ENCODE measurements around the gene SLC1A6.
"Not testable (repeated sequence)": the region's sequence is repeated elsewhere in the genome, so short reads cannot be mapped to it uniquely, and the experiment has no call there.

The SLC1A6 gene

DNA sequence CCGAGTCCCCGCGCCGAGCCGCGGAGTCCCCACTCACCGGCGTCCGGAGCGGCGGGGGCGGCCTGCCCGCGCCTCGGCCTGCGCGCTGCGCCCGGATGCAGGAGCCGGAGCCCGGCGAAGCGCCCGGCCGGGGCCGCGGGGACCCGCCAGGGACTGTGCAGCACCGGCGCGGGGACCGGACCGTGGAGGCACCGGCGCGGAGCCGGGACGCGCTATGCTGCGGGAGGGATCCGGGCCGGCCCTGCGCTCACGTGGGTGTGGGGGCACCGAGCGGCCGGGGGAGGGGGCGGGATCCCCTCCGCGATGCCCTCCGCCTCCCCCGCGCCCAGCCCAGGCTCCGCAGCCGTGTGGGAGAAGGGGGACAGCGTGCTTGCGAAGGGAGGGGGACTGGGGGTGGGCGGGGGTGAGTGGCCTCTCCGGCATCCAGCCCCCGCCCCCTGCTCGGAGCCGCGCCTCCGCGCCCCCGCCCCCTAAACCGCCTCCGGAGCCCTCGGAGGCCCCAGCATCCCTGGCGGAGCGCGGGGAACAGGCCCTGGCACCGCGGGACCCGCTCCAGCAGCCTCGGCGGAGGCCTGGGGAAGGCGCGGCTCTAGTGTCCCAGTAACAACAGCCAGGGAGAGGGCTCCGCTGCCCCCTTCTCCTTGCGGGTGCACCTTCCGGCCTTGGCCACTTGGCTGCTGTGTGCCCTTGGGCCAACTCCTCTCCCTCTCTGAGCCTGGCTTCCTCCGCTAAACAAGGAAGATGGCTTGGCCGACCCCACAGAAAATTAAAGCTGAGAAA is at the start of gene SLC1A6:
SLC1A6 (minus strand) TSS at position 389 of the 780 bp plus-strand sequence. CDS start 6,954 bp downstream, outside the sequence.
- no peak for DNase-seq (ENCODE audit: low read depth)
- no peak within 1 kb of the TSS for H3K4me3 ChIP-seq (ENCODE audit: low read depth, low read length)

DNA sequence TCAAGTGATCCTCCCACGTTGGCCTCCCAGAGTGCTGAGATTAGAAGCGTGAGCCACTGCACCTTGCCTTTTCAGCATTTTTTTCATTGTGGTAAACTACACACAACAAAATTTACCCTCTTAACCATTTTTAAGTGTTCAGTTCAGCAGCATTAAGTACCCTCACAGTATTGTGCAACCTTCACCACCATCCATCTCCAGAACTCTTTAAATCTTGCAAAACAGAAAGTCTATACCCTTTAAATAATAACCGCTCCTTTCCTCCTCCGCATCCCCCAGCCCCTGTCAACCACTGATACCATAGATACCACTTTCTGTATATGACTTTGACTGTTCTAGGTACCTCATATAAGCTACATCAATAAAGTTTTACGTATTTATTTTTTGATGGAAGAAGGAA is 48.8 kb upstream of the SLC1A6 start:
- H3K4me3 ChIP-seq (ENCODE audit: low read depth, low read length): no peak overlapping the region
- no peak for DNase-seq (ENCODE audit: low read depth)

DNA sequence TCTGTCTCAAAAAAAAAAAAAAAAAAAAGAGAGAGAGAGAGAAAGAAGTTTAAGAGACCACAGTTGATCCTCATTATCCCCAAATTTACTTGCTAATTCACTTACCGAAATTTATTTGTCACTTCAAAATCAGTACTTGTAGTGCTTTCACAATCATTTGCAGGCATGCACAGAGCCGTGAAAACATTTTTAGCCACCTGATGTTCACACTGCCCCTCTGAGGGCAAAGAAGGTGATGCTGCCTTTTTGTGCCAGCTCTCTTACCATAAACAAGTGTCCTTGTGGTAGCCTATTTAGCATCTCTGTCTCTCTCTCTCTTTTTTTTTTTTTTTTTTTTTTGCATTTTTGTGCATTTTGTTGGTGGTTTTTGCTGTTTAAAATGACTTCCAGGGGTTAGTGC is 45.6 kb upstream of the SLC1A6 start:
- no peak overlapping the region for H3K4me3 ChIP-seq (ENCODE audit: low read depth, low read length)
- DNase-seq (ENCODE audit: low read depth): no peak

DNA sequence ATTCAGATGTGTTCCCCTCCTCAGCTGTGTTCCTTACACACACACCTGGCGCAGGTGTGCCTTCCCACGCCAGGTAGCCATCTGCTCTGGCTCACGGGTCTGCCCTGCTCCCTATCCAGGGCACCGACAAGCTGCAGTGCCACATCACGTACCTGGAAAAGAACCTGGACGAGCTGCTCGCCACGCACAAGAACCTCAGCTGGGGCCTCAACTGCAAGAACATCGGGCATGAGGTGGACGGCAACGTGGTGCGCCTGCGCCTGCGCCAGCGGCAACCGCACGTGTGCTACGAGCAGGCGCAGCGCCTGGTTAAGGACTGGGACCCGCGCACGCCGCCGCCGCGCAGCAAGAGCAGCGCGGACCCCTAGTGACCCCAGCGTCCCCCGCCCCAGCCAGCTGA is 43.1 kb upstream of the SLC1A6 start:
- no peak for DNase-seq (ENCODE audit: low read depth)
- H3K4me3 ChIP-seq (ENCODE audit: low read depth, low read length): no peak overlapping the region

DNA sequence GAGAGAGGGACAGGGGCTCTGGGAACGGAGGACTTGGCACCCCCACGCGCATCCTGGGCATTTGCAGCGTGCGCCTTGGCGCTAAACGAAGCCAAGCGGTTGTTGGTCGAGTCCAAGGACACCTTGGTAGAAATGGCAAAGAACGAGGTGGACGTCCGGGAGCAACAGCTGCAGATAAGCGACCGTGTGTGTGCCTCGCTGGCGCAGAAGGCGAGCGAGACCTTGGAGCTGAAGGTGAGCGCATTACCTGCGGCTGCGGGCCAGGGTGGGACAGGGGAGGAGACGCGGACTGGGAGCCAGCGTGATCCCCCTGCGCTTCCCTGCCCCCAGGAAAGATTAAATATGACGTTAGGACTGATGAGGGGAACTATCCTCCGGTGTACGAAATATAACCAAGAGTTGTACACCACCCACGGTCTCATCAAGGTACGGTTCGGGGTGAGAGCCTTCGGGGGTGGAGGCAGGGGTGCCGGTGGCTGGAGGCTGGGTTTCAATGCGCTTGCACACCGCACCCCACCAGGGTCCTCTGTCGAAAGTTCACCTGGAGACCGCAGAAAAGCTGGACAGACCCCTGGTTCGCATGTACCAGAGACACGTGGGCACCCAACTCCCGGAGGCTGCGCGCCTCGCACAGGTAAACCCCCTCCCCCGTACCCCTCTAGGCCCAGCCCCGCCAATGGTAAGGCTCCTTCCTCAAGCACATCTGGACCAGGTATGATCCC is 41.8 kb upstream of the SLC1A6 start:
- DNase-seq (ENCODE audit: low read depth): no peak
- no peak overlapping the region for H3K4me3 ChIP-seq (ENCODE audit: low read depth, low read length)

DNA sequence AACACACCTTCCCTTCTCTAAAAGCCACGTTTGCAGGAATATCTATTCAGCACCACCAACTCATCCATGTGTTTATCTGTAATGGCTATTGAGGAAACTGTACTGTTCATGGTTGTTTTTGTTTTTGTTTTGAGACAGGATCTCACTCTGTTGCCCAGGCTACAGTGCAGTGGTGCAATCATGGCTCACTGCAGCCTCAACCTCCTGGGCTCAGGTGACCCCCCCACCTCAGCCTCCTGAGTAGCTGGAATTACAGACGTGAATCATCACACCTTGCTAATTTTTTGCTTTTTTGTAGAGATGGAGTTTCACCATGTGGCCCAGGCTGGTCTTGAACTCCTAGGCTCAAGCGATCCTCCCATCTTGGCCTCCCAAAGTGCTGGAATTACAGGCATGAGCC is 39.2 kb upstream of the SLC1A6 start:
- DNase-seq (ENCODE audit: low read depth); H3K4me3 ChIP-seq (ENCODE audit: low read depth, low read length): not testable (repeated sequence)

DNA sequence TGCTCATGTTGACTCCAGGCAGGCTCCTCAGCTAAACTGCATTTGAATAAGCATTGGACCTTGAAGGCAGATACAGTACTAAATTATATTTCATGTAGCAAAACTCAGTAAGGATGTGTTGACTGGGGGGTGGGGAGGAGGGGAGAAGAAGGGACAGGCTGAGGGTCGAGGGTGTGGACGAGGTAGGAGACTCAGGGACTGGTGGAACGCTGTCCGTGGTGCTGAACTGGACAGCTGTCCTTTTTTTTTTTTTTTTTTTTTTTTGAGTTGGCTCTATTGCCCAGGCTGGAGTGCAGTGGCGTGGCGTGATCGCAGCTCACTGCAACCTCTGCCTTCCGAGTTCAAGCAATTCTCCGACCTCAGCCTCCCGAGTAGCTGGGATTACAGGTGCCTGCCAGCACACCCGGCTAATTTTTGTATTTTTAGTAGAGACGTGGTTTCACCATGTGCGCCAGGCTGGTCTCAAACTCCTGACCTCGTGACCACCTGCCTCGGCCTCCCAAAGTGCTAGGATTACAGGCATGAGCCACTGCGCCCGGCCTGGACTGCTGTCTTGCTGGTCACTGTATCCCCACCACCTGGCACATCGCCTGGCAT is 36.4 kb upstream of the SLC1A6 start:
- H3K4me3 ChIP-seq (ENCODE audit: low read depth, low read length): no peak overlapping the region
- no peak for DNase-seq (ENCODE audit: low read depth)

DNA sequence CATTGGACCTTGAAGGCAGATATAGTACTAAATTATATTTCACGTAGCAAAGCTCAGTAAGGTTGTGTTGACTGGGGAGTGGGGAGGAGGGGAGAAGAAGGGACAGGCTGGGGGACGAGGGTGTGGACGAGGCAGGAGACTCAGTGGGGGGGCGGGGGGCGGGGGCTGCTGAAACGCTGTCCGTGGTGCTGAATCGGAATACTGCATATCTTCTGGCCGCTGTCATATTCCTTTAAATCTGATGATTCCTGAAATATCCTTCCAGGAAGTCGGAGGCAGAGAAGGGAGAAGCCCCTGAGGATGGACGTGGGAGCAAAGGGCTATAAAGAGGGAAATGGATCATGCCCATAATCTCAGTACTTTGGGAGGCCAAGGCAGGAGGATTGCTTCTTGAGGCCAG is 34.9 kb upstream of the SLC1A6 start:
- no peak overlapping the region for H3K4me3 ChIP-seq (ENCODE audit: low read depth, low read length)
- no peak for DNase-seq (ENCODE audit: low read depth)

DNA sequence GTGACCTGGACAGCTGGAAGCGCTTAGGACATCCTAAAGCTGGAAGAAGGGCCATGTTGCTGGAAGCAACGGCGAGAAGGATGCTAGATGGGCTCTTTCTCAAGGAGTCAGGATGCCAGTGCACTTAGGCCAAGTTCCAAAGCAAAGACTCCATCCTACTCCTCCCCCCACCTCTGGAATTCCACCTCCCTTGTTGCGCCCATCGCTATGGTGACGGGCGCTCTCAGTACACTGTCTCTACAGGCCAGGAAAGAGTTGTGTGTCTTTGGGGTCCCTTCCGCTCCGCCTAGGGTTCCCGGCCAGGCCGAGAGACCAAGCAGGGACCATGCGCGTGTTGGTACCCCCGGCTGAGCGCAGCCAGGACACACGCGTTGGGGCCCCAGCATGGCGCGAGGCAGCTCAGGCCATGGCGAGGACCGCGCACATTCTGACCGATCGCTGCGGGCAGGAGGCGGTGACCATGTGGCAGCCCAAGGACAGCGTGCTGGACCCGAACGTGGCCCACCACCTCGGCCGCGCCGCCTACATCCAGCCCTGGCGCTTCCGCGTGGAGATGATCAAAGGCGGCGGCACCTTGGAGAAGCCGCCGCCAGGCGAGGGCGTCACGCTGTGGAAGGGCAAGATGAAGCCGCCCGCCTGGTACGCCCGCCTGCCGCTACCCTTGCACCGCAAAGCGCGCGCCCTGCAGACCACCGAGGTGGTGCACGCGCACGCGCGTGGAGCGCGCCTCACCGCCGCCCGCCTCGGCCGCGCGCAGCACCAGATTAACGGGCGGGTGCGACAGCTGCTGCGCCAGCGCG is 31.0 kb upstream of the SLC1A6 start:
- no peak for DNase-seq (ENCODE audit: low read depth)
- no peak overlapping the region for H3K4me3 ChIP-seq (ENCODE audit: low read depth, low read length)

DNA sequence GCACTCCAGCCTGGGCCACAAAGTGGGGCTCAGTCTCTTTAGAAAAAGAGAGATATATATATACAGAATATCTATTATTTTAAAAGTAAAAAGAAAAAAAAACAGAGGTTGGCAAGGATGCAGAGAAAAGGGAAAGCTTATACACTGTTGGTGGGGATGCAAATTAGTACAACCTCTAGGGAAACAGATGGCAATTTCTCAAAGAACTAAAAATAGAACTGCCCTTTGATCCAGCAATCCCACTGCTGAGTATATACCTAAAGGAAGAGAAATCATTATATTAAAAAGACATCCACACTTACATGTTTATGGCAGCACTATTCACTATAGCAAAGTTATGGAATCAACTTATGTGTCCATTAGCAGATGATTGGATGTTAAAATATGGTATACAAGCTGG is 28.6 kb upstream of the SLC1A6 start:
- no peak for DNase-seq (ENCODE audit: low read depth)
- H3K4me3 ChIP-seq (ENCODE audit: low read depth, low read length): no peak overlapping the region

DNA sequence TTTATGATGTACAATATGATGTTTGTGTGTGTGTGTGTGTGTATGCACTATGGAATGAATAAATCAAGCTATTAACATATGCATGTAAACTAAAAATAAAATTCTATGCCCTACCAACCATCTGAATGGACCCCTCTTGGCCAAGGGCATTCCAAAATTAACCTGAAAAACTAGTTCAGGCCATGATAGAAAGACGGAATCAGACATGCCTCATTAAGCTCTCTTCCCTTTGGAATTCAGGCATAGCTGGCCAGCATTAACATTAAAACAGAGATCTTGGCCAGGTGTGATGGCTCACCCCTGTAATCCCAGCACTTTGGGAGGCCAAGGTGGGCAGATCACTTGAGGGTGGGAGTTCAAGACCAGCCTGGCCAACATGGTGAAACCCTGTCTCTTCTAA is 18.3 kb upstream of the SLC1A6 start:
- DNase-seq (ENCODE audit: low read depth): no peak
- H3K4me3 ChIP-seq (ENCODE audit: low read depth, low read length): no peak overlapping the region

DNA sequence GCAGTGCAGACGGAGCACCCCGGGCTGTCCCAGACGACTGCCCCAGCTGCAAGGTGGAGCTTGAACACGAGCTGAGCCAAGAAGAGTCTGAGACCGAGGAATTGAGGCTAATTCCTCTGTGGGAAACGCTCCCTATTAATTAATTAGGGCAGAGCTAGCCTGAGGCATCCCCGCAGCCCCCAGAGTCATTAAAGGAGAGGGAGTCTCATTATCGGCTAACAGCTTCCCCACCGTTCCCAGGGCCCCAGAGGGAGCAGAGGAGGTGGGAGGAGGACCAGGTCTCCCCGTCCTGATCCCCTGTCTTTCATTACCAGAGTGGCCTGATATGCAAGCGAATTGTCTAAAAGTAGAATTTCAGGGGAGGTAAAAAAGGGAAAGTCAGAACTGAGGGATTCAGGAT is 13.1 kb upstream of the SLC1A6 start:
- no peak for DNase-seq (ENCODE audit: low read depth)
- H3K4me3 ChIP-seq (ENCODE audit: low read depth, low read length): no peak overlapping the region

DNA sequence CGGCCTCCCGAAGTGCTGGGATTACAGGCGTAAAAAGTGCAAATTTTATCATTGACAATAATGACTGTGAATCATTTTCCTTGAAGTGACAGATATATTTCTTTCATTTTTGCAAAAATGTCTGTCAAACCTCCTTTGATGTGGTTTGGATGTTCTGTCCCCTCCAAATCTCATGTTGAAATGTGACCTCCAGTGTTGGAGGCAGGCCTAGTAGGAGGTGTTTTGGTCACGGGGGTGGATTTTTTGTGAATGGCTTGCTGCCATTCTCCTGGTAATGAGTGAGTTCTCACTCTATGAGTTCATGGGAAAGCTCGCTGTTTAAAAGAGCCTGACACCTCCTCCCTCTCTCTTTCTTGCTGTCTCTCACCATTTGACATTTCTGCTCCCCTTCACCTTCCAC is 5.5 kb upstream of the SLC1A6 start:
- DNase-seq (ENCODE audit: low read depth): no peak
- no peak overlapping the region for H3K4me3 ChIP-seq (ENCODE audit: low read depth, low read length)

DNA sequence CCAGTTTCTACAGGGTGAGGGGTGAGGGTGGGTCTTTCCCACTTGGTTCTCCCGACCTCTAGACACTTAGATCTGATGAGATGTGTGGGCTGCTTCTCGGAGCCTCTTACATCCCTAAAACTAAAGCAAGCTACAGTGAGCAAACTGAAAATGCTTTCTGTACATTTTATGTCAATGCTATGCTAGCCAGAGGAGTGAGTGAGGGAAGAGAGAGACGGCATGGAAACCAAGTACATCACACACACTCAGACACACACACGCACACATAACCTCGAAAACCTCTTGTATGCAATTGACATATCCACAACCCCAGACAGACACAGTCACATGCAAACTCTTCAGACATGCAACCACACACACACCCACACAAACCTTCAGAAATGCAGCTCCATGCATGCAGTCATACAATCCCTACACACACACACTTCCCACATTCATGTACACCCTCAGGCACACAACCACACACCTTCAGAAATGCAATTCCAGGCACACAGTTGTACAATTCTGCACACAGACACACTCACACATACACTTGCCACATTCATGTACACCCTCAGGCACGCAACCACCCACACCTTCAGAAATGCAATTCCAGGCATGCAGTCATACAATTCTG is 1.4 kb downstream of the SLC1A6 start:
- DNase-seq (ENCODE audit: low read depth): no peak
- H3K4me3 ChIP-seq (ENCODE audit: low read depth, low read length): no peak overlapping the region

DNA sequence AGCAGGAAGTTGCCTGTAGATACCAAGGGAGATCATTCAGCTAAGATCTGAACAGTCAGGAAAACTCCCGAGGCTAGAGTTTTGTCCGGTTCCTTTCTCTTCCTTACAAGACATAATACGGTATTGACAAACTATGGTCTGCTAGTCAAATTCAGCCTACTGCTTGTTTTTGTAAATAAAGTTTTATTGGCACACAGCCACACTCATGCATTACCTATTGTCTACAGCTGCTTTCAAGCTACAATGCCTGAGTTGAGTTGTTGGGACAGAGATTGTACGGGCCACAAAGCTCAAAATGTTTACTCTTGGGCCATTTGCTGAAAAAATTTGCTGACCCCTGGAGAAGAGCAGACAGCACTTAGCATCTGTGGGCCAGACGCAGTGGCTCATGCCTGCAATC is 2.5 kb downstream of the SLC1A6 start:
- H3K4me3 ChIP-seq (ENCODE audit: low read depth, low read length): no peak overlapping the region
- DNase-seq (ENCODE audit: low read depth): no peak

DNA sequence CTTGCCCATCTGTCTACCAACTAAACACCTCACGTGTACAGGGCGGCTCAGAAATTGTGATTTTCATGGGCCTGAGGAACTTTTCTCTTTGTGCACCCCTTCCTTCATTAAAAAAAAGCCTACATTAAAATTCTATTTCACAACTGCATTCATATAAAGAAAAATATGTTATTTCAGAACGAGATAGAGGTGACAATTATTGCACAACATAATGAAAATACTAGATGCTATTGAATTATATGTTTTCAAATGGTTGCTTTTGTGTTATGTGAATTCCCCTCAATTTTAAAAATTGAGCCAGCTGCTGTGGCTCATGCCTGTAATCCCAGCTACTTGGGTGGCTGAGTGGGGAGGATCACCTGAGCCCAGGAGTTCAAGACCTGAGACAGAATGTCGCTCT is 5.2 kb downstream of the SLC1A6 start:
- no peak for DNase-seq (ENCODE audit: low read depth)
- no peak overlapping the region for H3K4me3 ChIP-seq (ENCODE audit: low read depth, low read length)

DNA sequence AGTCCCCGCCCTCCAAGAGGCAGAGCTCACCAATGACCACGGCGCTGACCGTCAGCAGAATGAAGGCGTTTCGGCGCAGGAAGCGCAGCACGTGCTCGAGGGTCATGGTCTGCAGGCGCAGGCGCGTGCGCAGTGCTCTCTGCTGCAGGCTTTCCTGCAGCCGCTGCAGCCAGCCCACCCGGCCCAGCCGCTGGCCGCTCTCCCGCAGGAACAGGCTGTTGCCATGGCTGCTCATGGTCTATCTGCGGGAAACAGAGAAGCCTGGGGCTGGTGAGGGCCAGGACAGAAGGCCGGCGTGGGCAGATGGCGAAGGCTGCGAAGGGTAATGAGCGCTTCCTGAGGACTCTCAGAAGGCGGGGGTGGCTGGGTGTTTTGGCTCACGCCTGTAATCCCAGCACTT is 7.0 kb downstream of the SLC1A6 start:
- no peak overlapping the region for H3K4me3 ChIP-seq (ENCODE audit: low read depth, low read length)
- no peak for DNase-seq (ENCODE audit: low read depth)

DNA sequence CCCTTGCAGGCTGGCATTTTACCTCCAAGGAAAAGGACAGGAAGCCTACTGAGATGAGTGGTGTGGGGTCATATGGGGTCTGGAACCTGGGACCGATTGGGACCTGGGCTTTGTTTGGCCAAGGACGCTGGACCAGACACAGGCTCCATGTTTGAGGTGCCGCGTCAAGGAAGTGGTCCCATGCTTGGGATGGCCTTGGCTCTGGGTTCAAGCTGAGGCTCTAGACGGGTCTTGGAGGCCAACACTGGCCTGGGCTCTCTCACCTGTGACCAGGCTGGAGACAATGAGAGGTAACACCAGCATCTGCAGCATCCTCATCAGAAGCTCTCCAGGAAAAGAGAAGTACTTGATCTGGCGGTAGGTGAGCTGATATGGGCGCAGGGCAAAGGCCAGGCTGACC is 8.2 kb downstream of the SLC1A6 start:
- H3K4me3 ChIP-seq (ENCODE audit: low read depth, low read length): no peak overlapping the region
- DNase-seq (ENCODE audit: low read depth): no peak

DNA sequence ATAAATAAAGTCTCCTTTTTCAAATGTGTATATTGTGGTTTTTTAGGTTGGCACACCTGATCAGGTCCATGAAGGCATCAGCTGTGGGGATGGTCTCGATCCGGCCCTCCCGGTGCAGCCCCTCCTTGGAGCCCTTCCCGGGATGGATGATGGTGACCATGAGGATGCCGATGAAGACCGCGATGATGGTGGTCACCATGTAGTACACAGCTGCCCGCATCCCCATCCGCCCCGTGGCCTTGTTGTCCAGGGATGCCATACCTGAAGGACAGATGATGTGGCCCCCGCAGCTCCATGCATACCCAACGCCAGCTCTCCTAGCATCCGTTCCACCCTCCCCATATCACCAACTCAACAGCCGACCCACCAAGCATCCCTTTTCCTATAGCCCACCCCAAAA is 11.4 kb downstream of the SLC1A6 start:
- no peak for DNase-seq (ENCODE audit: low read depth)
- no peak overlapping the region for H3K4me3 ChIP-seq (ENCODE audit: low read depth, low read length)
